WTC11 (cell line): ENCODE measurements around the gene TPGS1. TPM values are rescaled to one million over a fixed set of nuclear protein-coding genes. Genes with fewer than 3 reads are reported as not detected.

Experiments used
- total RNA-seq: library from RNA; stranded (reverse); gene quantifications from 3 replicates; pipeline ENCODE4 v1.2.3, GENCODE V29; 2021

Gene TPGS1
- total RNA-seq, 1 experiment from 2014 or later = 18.8 TPM

Other genes with a start within 250 kb of the TPGS1 start
- 78.7 to 102 TPM (median 99.6 TPM) in 3 replicates for gene PLPP2, start 216.1 kb upstream of the TPGS1 start, total RNA-seq
- gene MIER2, start 162.7 kb upstream of the TPGS1 start, total RNA-seq = 56.3 to 63.6 TPM (median 60.9 TPM) in 3 replicates
- 6.6 to 9.8 TPM (median 7.9 TPM) in 3 replicates for gene C2CD4C, start 98.3 kb upstream of the TPGS1 start, total RNA-seq
- gene SHC2, start 46.5 kb upstream of the TPGS1 start, total RNA-seq = 8.4 to 9.8 TPM (median 9.0 TPM) in 3 replicates
- gene MADCAM1, start 11.0 kb upstream of the TPGS1 start, total RNA-seq = 3.2 to 4.7 TPM (median 3.9 TPM) in 3 replicates
- gene CDC34, start 24.3 kb downstream of the TPGS1 start, total RNA-seq = 124 to 129 TPM (median 126 TPM) in 3 replicates
- 0.21 to 0.68 TPM (median 0.60 TPM) in 3 replicates for gene GZMM, start 36.6 kb downstream of the TPGS1 start, total RNA-seq
- gene BSG, start 65.1 kb downstream of the TPGS1 start, total RNA-seq = 758 to 847 TPM (median 841 TPM) in 3 replicates
- 8.0 to 9.2 TPM (median 8.1 TPM) in 3 replicates for gene HCN2, start 82.4 kb downstream of the TPGS1 start, total RNA-seq
- gene POLRMT, start 126.0 kb downstream of the TPGS1 start, total RNA-seq = 113 to 139 TPM (median 116 TPM) in 3 replicates
- 1.4 to 1.6 TPM (median 1.6 TPM) in 3 replicates for gene FGF22, start 132.4 kb downstream of the TPGS1 start, total RNA-seq
- 66.7 to 84.4 TPM (median 68.1 TPM) in 3 replicates for gene RNF126, start 155.7 kb downstream of the TPGS1 start, total RNA-seq
- gene FSTL3, start 168.9 kb downstream of the TPGS1 start, total RNA-seq = 8.7 to 12.2 TPM (median 10.1 TPM) in 3 replicates
- not detected in 3 replicates for gene PRSS57, start 188.0 kb downstream of the TPGS1 start, total RNA-seq
- 17.7 to 25.6 TPM (median 22.1 TPM) in 3 replicates for gene PALM, start 201.4 kb downstream of the TPGS1 start, total RNA-seq
- gene MISP, start 243.6 kb downstream of the TPGS1 start, total RNA-seq = 0.66 to 0.78 TPM (median 0.70 TPM) in 3 replicates